KOPT-K1 (cell line): ENCODE results near the gene FRMD4A.

Experiments used
- H3K27ac ChIP-seq: fragments of 200-600 bp; sonication (generic); 2 replicates; pipeline ENCODE4 v1.5.1; 2016; ENCODE audit warnings: antibody characterized with exemption, mild to moderate bottlenecking, low read depth, low read length; ENCODE audit not compliant: poor library complexity, severe bottlenecking
- H3K36me3 ChIP-seq: fragments of 200-600 bp; sonication (generic); 2 replicates; pipeline ENCODE4 v1.5.1; 2017; ENCODE audit warnings: antibody characterized with exemption, mild to moderate bottlenecking, low read length, moderate library complexity; ENCODE audit not compliant: insufficient read depth
- H3K9me3 ChIP-seq: fragments of 200-600 bp; sonication (generic); 2 replicates; pipeline ENCODE4 v1.5.1; 2017; ENCODE audit warnings: antibody characterized with exemption, low read length, mild to moderate bottlenecking; ENCODE audit not compliant: insufficient read depth, poor library complexity, severe bottlenecking

FRMD4A gene

GRCh38 chr10:14181567-14181936 is 149.2 kb downstream of the FRMD4A start:
- Histone ChIP-seq H3K27ac (no peak overlapping the region), H3K9me3 (no peaks in the 10 kb centered on the region), H3K36me3 (no peaks in the 10 kb centered on the region)

- Histone ChIP-seq H3K36me3 (no peaks in the 10 kb centered on the region), H3K9me3 (no peaks in the 10 kb centered on the region), H3K27ac (no peak overlapping the region)
Measured at GRCh38 chr10:14180911-14181566, 149.7 kb downstream of the FRMD4A start.

- Histone ChIP-seq H3K36me3 (no peaks in the 10 kb centered on the region), H3K9me3 (no peaks in the 10 kb centered on the region), H3K27ac (no peak overlapping the region)
Measured at GRCh38 chr10:14179251-14179650, 151.5 kb downstream of the FRMD4A start.

- no peaks in the 10 kb centered on the region for H3K36me3 ChIP-seq
Measured at GRCh38 chr10:14173706-14174594, 156.8 kb downstream of the FRMD4A start.

GRCh38 chr10:14173391-14173705 is 157.4 kb downstream of the FRMD4A start:
- Histone ChIP-seq H3K9me3 (no peaks in the 10 kb centered on the region), H3K27ac (no peak overlapping the region), H3K36me3 (no peaks in the 10 kb centered on the region)

More at GRCh38 chr10:14173706-14174594, 156.8 kb downstream of the FRMD4A start:
- no peaks in the 10 kb centered on the region for H3K9me3 ChIP-seq
- H3K27ac ChIP-seq, result no peak overlapping the region

GRCh38 chr10:14172336-14172950 is 158.3 kb downstream of the FRMD4A start:
- Histone ChIP-seq H3K36me3 (no peaks in the 10 kb centered on the region), H3K9me3 (no peaks in the 10 kb centered on the region), H3K27ac (no peak overlapping the region)

- no peaks in the 10 kb centered on the region for H3K36me3 ChIP-seq
- no peak overlapping the region for H3K27ac ChIP-seq
- H3K9me3 ChIP-seq, result no peaks in the 10 kb centered on the region
Measured at GRCh38 chr10:14171336-14171735, 159.4 kb downstream of the FRMD4A start.

- H3K9me3 ChIP-seq, result no peaks in the 10 kb centered on the region
- H3K27ac ChIP-seq, result no peak overlapping the region
- H3K36me3 ChIP-seq, result no peaks in the 10 kb centered on the region
Measured at GRCh38 chr10:14163377-14164086, 167.2 kb downstream of the FRMD4A start.

GRCh38 chr10:14162629-14163344 is 167.9 kb downstream of the FRMD4A start:
- Histone ChIP-seq H3K36me3 (no peaks in the 10 kb centered on the region), H3K9me3 (no peaks in the 10 kb centered on the region), H3K27ac (no peak overlapping the region)

- Histone ChIP-seq H3K9me3 (no peaks in the 10 kb centered on the region), H3K27ac (no peak overlapping the region), H3K36me3 (no peaks in the 10 kb centered on the region)
Measured at GRCh38 chr10:14162061-14162460, 168.7 kb downstream of the FRMD4A start.

GRCh38 chr10:14160299-14160698 is 170.4 kb downstream of the FRMD4A start:
- Histone ChIP-seq H3K9me3 (no peaks in the 10 kb centered on the region), H3K27ac (no peak overlapping the region), H3K36me3 (no peaks in the 10 kb centered on the region)

- Histone ChIP-seq H3K27ac (no peak overlapping the region), H3K36me3 (no peaks in the 10 kb centered on the region), H3K9me3 (no peaks in the 10 kb centered on the region)
Measured at GRCh38 chr10:14158575-14158974, 172.1 kb downstream of the FRMD4A start.

- Histone ChIP-seq H3K9me3 (no peaks in the 10 kb centered on the region), H3K36me3 (no peaks in the 10 kb centered on the region), H3K27ac (no peak overlapping the region)
Measured at GRCh38 chr10:14156104-14156503, 174.6 kb downstream of the FRMD4A start.

GRCh38 chr10:14153570-14154055 is 177.1 kb downstream of the FRMD4A start:
- no peaks in the 10 kb centered on the region for H3K9me3 ChIP-seq
- H3K36me3 ChIP-seq, result no peaks in the 10 kb centered on the region
- H3K27ac ChIP-seq, result no peak overlapping the region
